Measurements from ENCODE around the gene PDE11A.

The PDE11A gene

GRCh38 chr2:177783091-177783490 is 289.5 kb downstream of the PDE11A start:
- Histone ChIP-seq H3K36me3 (no peaks in the 10 kb centered on the region), H3K27me3 (no peaks in the 10 kb centered on the region), H3K9me3 (no peaks in the 10 kb centered on the region), H3K4me1 (no peaks in the 10 kb centered on the region), H3K4me3 (ENCODE audit: low read depth, low read length) (no peak overlapping the region)
- no peak for TF ChIP-seq CTCF (IDR thresholded peaks at IDR 0.05; ENCODE audit: low read depth, low read length)
- DNase-seq, result no peak

- no peaks in the 10 kb centered on the region for H3K9me3 ChIP-seq
- no peaks in the 10 kb centered on the region for H3K27me3 ChIP-seq
- no peaks in the 10 kb centered on the region for H3K4me1 ChIP-seq
- no peaks in the 10 kb centered on the region for H3K36me3 ChIP-seq
- no peak for DNase-seq
- no peak overlapping the region for H3K4me3 ChIP-seq (ENCODE audit: low read depth, low read length)
- no peak for TF ChIP-seq CTCF (IDR thresholded peaks at IDR 0.05; ENCODE audit: low read depth, low read length)
Observed at GRCh38 chr2:177782613-177783012, 290.0 kb downstream of the PDE11A start.

- no peak overlapping the region for H3K4me3 ChIP-seq (ENCODE audit: low read depth, low read length)
- no peaks in the 10 kb centered on the region for H3K36me3 ChIP-seq
- no peak for DNase-seq
- H3K9me3 ChIP-seq, result no peaks in the 10 kb centered on the region
- H3K4me1 ChIP-seq, result no peaks in the 10 kb centered on the region
- no peaks in the 10 kb centered on the region for H3K27me3 ChIP-seq
- no peak for TF ChIP-seq CTCF (IDR thresholded peaks at IDR 0.05; ENCODE audit: low read depth, low read length)
Observed at GRCh38 chr2:177778472-177778871, 294.1 kb downstream of the PDE11A start.

GRCh38 chr2:177772529-177772928 is 300.0 kb downstream of the PDE11A start:
- Histone ChIP-seq H3K36me3 (no peaks in the 10 kb centered on the region), H3K27me3 (no peaks in the 10 kb centered on the region), H3K4me1 (no peaks in the 10 kb centered on the region), H3K4me3 (ENCODE audit: low read depth, low read length) (no peak overlapping the region), H3K9me3 (no peaks in the 10 kb centered on the region)
- TF ChIP-seq CTCF (IDR thresholded peaks at IDR 0.05; ENCODE audit: low read depth, low read length), result peak; percentile 47
- DNase-seq, result peak; percentile 10

GRCh38 chr2:177771191-177771590 is 301.4 kb downstream of the PDE11A start:
- Histone ChIP-seq H3K36me3 (no peaks in the 10 kb centered on the region), H3K9me3 (no peaks in the 10 kb centered on the region), H3K4me3 (ENCODE audit: low read depth, low read length) (no peak overlapping the region), H3K27me3 (no peaks in the 10 kb centered on the region), H3K4me1 (no peaks in the 10 kb centered on the region)
- no peak for TF ChIP-seq CTCF (IDR thresholded peaks at IDR 0.05; ENCODE audit: low read depth, low read length)
- no peak for DNase-seq

GRCh38 chr2:177767768-177768167 is 304.8 kb downstream of the PDE11A start:
- no peaks in the 10 kb centered on the region for H3K9me3 ChIP-seq
- H3K4me3 ChIP-seq (ENCODE audit: low read depth, low read length), result no peak overlapping the region
- DNase-seq, result no peak
- no peaks in the 10 kb centered on the region for H3K27me3 ChIP-seq
- H3K36me3 ChIP-seq, result no peaks in the 10 kb centered on the region
- TF ChIP-seq CTCF (IDR thresholded peaks at IDR 0.05; ENCODE audit: low read depth, low read length), result 0 out of 2 replicates have a peak, but pooled peaks have one; percentile 8
- no peaks in the 10 kb centered on the region for H3K4me1 ChIP-seq

Data from BE2C (cell line).